Measurements from ENCODE around the gene DLG2.

The DLG2 gene

DNA sequence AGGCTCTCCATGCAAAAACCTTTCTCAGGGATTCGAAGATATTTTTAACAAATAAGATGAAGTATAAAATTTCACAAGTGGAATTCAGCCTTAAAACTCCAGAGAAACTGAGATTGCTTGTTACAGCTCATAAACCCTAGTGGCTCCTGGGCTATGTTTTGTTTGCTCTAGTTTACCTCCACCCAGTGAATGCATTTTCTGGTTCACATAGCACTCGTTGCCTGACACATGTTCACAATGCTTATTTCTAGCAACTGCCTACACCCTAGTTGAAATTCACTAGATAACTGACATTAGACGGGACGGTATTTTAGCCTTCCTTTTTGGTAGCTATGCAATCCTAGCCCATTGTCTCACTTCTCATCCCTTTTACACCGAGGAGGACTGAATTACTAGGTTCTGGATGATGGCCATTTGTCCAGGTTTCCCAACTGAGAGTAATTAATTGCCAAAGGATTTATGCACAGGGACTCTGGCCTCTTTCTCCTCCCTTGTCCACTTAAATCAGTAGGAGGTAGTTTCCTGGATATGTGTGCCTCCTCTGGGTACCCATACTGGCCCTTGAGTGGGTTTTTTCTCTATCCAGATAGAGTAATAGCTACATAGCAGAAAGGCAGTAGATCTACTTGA lies 951.6 kb downstream of the DLG2 start:
- Mint-ChIP-seq H3K4me1 (ENCODE audit: low read depth) (no peaks in the 10 kb centered on the region), H3K4me3 (no peak overlapping the region), H3K9me3 (no peaks in the 10 kb centered on the region), H3K36me3 (ENCODE audit: low read depth) (no peaks in the 10 kb centered on the region), H3K27me3 (no peaks in the 10 kb centered on the region), H3K27ac (no peak overlapping the region)
- intact Hi-C loops (cut with micrococcal nuclease), result no loop called here

DNA sequence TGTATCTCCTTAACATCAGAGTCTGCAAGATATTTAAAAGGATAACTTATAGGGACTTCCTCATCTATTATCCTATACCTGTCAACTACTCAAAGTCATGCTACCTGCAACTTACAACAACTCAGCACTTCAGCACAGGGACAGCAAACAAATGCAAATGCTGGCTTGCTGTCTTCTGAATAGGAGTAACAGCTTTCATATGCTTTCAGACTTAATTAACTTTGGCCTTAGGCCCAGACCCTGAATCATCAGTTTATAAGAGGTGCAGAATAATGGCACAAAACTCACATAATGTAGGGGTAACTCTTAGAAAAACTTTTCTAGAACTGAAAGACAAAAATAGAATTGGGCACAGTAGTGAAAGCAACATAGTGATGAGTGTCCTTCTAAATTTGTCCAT lies 953.4 kb downstream of the DLG2 start:
- H3K27me3 Mint-ChIP-seq, result no peaks in the 10 kb centered on the region
- H3K9me3 Mint-ChIP-seq, result no peaks in the 10 kb centered on the region
- H3K4me1 Mint-ChIP-seq (ENCODE audit: low read depth), result no peaks in the 10 kb centered on the region
- no peaks in the 10 kb centered on the region for H3K36me3 Mint-ChIP-seq (ENCODE audit: low read depth)
- no peak overlapping the region for H3K27ac Mint-ChIP-seq
- H3K4me3 Mint-ChIP-seq, result no peak overlapping the region
- intact Hi-C loops (cut with micrococcal nuclease), result no loop called here

DNA sequence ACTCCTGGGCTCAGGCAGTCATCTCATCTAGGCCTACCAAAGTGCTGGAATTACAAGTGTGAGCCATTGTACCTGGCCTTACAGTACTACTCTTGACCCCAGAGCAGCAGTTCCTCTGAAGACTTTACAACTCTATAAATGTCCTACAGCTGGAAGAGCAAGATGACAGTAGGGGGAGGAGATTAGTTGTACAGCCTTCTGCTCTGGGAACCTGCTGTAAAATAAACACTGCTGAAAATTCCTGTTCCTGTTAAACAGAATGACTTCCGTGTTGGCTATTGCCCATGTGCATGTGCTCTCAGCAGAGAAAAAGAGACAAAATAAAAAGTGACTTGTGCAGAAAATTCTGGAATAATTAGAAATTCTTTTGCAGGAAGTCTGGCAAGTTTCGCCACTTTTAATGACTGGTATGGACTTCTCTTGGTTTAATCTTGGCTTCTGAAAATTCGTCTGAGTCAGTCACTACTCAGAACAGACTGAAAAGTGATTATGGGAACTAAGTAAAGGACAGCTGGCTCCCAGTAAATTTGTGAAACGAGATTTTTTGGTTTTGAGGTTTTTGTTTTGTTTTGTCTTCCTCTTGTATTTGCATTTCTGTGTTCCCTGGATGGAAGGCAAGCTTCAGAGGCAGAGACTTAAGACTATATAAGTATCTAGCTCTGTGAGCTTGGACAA lies 955.7 kb downstream of the DLG2 start:
- H3K4me1 Mint-ChIP-seq (ENCODE audit: low read depth), result no peaks in the 10 kb centered on the region
- no peaks in the 10 kb centered on the region for H3K27me3 Mint-ChIP-seq
- H3K36me3 Mint-ChIP-seq (ENCODE audit: low read depth), result no peaks in the 10 kb centered on the region
- intact Hi-C loops (cut with micrococcal nuclease), result no loop called here
- H3K9me3 Mint-ChIP-seq, result no peaks in the 10 kb centered on the region
- no peak overlapping the region for H3K4me3 Mint-ChIP-seq
- no peak overlapping the region for H3K27ac Mint-ChIP-seq

DNA sequence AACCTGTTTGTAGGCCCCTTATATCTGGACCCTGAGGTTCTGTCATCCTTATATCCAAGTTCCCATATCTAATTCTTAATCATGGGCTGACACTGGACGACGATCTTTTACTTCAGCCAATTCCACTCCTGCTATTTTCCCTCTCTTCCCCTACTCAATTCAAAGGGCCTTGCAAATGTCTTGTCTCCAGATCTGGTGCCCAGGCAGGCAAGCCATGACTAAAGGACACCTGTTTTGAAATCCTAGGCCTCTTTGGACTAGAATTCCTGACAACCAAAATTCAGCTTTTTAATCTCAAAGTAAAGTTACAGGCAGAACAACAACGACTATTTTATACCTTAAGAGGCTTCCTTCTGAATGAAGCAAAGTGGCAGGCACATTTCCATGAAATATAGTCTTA lies 963.4 kb downstream of the DLG2 start:
- Mint-ChIP-seq H3K36me3 (ENCODE audit: low read depth) (no peaks in the 10 kb centered on the region), H3K9me3 (peaks cover 2% of the 10 kb centered on the region), H3K4me3 (no peak overlapping the region), H3K4me1 (ENCODE audit: low read depth) (no peaks in the 10 kb centered on the region), H3K27me3 (no peaks in the 10 kb centered on the region), H3K27ac (no peak overlapping the region)
- intact Hi-C loops (cut with micrococcal nuclease), result no loop called here

DNA sequence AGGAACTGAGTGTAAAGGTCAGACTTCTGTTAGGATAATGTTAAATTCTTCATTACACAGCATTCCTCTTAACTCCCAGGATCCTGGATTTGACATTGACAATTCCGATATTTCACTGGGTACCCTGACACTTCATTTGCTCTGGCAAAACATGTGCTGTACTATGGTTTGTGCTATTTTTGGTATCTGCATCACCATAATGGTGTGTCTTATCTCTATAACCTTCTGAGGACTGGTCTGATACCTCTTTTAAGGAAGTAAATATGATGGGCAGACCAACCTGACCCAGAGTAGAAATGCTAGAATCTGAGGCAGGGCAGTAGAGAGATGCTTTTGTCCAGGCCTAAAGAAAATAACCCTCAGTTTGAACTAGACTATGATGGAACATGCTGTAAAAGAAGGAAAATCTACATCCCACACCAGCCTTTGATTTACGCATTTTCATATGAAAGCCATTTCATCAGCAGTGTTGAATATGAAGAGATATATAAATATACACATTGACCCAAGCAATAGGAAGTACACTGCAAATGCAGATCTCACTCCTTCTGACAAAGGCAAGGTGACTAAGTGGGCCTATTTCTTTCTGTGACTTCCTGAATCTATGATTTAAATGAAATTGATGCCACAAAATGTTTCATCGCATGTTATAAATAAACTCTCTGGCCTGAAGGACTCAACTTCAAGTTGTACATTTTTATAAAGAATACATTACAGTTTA lies 966.7 kb downstream of the DLG2 start:
- Mint-ChIP-seq H3K4me3 (no peak overlapping the region), H3K4me1 (ENCODE audit: low read depth) (no peaks in the 10 kb centered on the region), H3K27ac (no peak overlapping the region), H3K36me3 (ENCODE audit: low read depth) (no peaks in the 10 kb centered on the region), H3K9me3 (peaks cover 11% of the 10 kb centered on the region), H3K27me3 (no peaks in the 10 kb centered on the region)
- intact Hi-C loops (cut with micrococcal nuclease), result no loop called here

DNA sequence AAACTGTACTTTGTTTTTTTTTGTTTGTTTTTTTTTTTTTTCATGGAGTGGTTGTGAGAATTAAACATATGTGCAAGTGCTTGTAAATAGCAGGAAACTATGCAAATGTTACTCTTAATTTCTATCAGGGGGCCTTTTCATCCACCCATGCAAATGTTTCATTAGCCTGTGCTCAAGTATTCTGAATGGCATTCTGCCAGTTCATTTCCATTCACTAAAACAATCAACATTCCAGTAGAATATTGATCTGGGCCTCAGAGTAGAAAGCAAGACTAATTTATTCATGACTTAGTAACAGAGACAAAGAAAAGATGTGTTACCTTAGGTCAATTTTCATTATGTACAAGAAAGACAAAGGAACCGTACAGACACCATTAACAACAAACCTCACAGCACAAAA lies 971.4 kb downstream of the DLG2 start:
- intact Hi-C loops (cut with micrococcal nuclease), result no loop called here
- no peaks in the 10 kb centered on the region for H3K27me3 Mint-ChIP-seq
- H3K27ac Mint-ChIP-seq, result no peak overlapping the region
- no peak overlapping the region for H3K4me3 Mint-ChIP-seq
- H3K4me1 Mint-ChIP-seq (ENCODE audit: low read depth), result no peaks in the 10 kb centered on the region
- H3K9me3 Mint-ChIP-seq, result peaks cover 11% of the 10 kb centered on the region
- H3K36me3 Mint-ChIP-seq (ENCODE audit: low read depth), result no peaks in the 10 kb centered on the region

DNA sequence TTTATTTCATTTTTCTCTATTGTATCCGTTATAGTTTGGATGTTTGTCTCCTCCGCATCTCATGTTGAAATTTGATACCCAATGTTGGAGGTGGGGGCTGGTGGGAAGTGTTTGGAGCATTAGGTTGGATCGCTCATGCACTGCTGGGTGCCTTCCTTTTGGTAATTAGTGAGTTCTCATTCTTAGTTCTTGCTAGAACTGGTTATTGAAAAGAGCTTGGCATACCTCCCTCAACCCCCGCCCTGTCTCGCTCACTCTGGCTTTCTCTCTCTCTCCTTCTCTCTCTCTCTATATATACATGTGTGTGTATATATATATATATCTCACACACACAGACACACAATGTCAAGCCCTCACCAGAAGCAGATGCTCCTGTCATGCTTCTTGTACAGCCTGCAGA lies 978.7 kb downstream of the DLG2 start:
- Mint-ChIP-seq H3K4me3 (no peak overlapping the region), H3K27ac (no peak overlapping the region), H3K27me3 (no peaks in the 10 kb centered on the region), H3K4me1 (ENCODE audit: low read depth) (no peaks in the 10 kb centered on the region), H3K9me3 (no peaks in the 10 kb centered on the region), H3K36me3 (ENCODE audit: low read depth) (no peaks in the 10 kb centered on the region)
- intact Hi-C loops (cut with micrococcal nuclease), result no loop called here

DNA sequence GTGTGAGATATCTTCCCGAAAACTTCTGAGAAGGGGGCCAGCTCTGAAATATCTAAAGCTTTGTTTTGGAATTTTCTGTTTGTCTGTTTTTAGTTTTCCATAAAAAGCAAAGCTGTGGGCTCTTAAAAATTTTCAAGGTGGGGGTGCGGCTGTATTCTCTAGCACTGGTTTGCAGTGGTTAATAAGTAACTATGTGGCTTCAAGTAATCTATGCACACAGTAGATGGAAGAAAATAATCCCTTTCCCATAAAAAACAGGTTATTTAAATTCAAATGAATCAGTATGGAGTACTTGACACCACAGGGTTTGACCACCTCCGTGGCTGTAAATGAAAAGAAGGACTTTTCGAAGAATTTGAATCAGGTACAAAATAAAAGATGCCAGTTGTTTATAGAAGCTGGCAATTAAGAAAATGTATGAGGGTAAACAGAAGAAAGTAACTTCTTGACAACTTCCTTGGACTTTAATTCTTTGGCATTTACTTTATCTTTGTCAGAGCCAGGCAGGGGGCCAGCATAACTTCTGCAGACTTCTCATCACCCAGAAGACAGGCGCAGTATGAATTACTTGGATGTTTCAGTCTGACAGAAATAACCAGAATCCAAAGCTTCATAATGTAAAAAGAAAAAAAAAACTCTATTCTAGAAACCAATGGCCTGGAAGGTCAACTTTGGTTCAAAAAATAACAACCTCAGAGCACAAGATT lies 981.0 kb downstream of the DLG2 start:
- no peaks in the 10 kb centered on the region for H3K9me3 Mint-ChIP-seq

DNA sequence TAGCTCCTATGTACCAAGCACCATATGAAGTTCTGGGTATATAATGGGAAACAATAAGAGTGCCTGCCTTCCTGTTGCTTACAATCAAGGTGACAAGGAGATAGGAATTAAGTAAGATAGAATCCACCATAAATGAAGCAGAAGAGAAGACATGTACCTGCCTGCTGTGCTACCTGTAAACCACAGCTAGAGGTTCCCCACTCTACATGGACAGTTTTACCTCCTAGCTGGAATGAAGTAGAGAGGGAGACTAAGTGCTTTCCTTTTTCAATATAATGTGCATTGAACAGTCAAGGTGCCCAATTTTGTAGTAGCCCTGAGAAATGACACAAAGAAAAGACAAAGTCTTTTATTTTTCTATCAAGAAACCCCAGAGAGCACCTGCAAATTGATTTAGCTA lies 984.6 kb downstream of the DLG2 start:
- Mint-ChIP-seq H3K36me3 (ENCODE audit: low read depth) (no peaks in the 10 kb centered on the region), H3K9me3 (no peaks in the 10 kb centered on the region), H3K4me1 (ENCODE audit: low read depth) (no peaks in the 10 kb centered on the region), H3K4me3 (no peak overlapping the region), H3K27ac (no peak overlapping the region), H3K27me3 (no peaks in the 10 kb centered on the region)
- intact Hi-C loops (cut with micrococcal nuclease), result no loop called here

More for the DNA sequence above, 981.0 kb downstream of the DLG2 start:
- Mint-ChIP-seq H3K4me3 (no peak overlapping the region), H3K36me3 (ENCODE audit: low read depth) (no peaks in the 10 kb centered on the region), H3K27ac (no peak overlapping the region), H3K27me3 (no peaks in the 10 kb centered on the region), H3K4me1 (ENCODE audit: low read depth) (no peaks in the 10 kb centered on the region)
- intact Hi-C loops (cut with micrococcal nuclease), result no loop called here

DNA sequence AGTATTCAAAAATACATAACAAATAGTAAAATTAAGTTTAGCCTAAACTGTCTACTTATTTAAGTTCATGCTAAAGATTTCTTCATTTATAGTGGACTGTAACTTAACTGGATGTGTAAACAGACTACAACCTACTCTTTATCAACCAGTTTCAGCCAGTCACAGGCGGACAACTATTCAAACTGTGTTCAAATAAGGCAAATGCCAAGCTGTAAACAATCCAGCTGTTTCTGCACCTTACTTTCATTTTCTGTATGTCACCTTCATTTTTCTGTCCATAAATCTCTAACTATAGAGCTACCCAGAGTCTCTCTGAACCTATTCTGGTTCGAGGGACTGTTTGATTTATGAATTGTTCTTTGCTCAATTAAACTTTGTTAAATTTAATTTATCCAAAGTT lies 992.8 kb downstream of the DLG2 start:
- Mint-ChIP-seq H3K4me1 (ENCODE audit: low read depth) (no peaks in the 10 kb centered on the region), H3K36me3 (ENCODE audit: low read depth) (no peaks in the 10 kb centered on the region), H3K9me3 (no peaks in the 10 kb centered on the region), H3K4me3 (no peak overlapping the region), H3K27ac (no peak overlapping the region), H3K27me3 (no peaks in the 10 kb centered on the region)
- intact Hi-C loops (cut with micrococcal nuclease), result no loop called here

DNA sequence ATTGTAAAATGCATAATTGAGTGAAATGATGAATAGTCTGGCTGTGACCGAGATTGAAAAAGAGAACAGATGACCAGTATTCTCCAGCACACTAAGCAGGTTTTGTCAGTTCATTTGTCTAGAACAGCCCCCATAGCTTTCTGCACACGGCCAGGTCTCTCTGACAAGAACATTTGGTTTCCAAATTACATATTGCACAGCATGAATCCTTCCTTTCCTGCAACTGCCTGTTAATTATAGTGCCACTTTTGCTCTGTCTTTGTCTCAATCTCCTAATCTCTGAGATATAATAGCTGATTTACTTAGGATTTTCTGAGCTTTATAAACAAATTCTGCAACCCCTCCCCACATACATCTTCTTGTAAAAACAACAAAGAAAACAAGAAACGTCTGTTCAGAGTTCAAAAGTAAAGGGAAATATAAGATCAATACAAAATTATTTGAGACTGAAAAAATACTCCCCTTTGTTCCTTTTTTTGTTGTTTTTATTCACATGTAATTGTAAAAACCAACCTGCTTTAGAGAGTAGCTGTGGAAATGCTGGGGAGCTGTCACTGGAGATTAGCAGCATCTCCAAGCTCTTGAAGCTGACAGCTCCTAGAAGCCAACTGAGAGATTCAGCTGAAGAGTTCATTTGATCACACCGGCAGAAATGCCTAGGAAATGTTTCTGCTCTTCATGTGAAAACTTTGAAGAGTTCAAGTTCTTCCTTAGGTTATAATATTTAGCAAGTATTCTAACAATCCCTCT lies 998.1 kb downstream of the DLG2 start:
- no peak overlapping the region for H3K4me3 Mint-ChIP-seq
- no peaks in the 10 kb centered on the region for H3K27me3 Mint-ChIP-seq
- intact Hi-C loops (cut with micrococcal nuclease), result no loop called here
- H3K27ac Mint-ChIP-seq, result no peak overlapping the region
- no peaks in the 10 kb centered on the region for H3K9me3 Mint-ChIP-seq
- H3K4me1 Mint-ChIP-seq (ENCODE audit: low read depth), result no peaks in the 10 kb centered on the region
- no peaks in the 10 kb centered on the region for H3K36me3 Mint-ChIP-seq (ENCODE audit: low read depth)

DNA sequence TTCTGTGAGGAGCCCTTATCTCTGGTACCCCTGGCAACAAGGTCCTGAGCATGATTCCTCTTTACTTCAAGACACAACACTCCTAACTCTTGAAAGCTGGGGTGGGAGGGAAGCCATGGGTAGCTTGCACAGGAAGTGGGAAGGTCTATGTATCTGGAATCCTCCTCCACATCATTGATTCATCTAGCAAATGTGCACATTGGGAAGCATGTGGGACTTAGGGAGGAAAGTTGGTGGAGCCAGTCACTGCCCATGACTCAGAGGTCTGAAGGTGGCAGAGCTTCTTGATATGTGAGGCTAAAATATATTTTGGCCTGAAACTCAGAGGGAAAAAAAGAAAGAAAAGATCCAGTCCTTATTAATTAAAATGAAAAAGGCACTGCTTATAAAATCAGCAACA lies 1000.9 kb downstream of the DLG2 start:
- H3K27me3 Mint-ChIP-seq, result no peaks in the 10 kb centered on the region
- H3K27ac Mint-ChIP-seq, result no peak overlapping the region
- intact Hi-C loops (cut with micrococcal nuclease), result no loop called here
- H3K4me3 Mint-ChIP-seq, result no peak overlapping the region
- H3K9me3 Mint-ChIP-seq, result no peaks in the 10 kb centered on the region
- no peaks in the 10 kb centered on the region for H3K4me1 Mint-ChIP-seq (ENCODE audit: low read depth)
- H3K36me3 Mint-ChIP-seq (ENCODE audit: low read depth), result no peaks in the 10 kb centered on the region

DNA sequence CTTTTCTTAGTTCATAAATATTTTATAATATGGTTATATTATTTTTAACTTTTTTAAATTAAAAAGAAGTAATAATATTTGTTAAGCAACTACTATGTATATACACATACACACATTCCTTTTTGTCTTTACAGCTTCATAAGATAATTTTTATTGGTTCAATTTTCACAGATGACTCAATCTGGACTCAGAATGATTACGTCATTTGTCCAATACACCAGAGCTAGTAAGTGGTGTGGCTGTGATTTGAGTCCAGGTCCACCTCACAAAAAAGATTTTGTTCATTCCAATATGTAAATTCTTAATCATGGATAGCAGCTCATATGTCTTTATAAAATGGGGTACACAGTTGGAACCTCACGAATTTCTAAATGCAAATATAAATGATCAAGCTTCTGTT lies 1014.5 kb downstream of the DLG2 start:
- no peaks in the 10 kb centered on the region for H3K27me3 Mint-ChIP-seq
- no peaks in the 10 kb centered on the region for H3K9me3 Mint-ChIP-seq
- no peaks in the 10 kb centered on the region for H3K4me1 Mint-ChIP-seq (ENCODE audit: low read depth)
- H3K4me3 Mint-ChIP-seq, result no peak overlapping the region
- no peak overlapping the region for H3K27ac Mint-ChIP-seq
- no peaks in the 10 kb centered on the region for H3K36me3 Mint-ChIP-seq (ENCODE audit: low read depth)
- intact Hi-C loops (cut with micrococcal nuclease), result no loop called here

DNA sequence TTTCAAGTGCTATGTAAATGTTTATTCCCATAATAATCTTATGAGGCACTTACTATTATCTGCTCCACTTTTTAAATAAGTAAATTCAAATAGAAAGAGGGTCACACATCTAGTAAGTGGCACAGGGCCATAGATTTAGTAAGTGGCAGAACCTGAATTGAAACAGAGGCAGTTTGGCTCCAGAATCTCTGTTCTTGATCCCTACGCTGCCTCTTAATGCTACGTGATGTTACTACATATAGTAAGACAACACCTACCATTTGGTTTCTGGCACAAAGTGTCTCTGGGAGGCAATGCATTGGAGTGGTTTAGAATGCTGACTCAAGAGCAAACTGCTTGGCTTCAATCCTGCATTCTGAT lies 1018.3 kb downstream of the DLG2 start:
- Mint-ChIP-seq H3K36me3 (ENCODE audit: low read depth) (no peaks in the 10 kb centered on the region), H3K27me3 (no peaks in the 10 kb centered on the region), H3K27ac (no peak overlapping the region), H3K4me1 (ENCODE audit: low read depth) (no peaks in the 10 kb centered on the region), H3K9me3 (no peaks in the 10 kb centered on the region), H3K4me3 (no peak overlapping the region)
- intact Hi-C loops (cut with micrococcal nuclease), result no loop called here
